Mucosa of descending colon (tissue), 3 donors: ENCODE data around the gene ZDHHC11B. TPM values are rescaled to one million over a fixed set of nuclear protein-coding genes. Genes with fewer than 3 reads are reported as not detected.
"Not testable (repeated sequence)": the region's sequence is repeated elsewhere in the genome, so short reads cannot be mapped to it uniquely, and the experiment has no call there.

Experiments
- ATAC-seq: fragments of 200-7000 bp; cut with Tn5 transposase; one replicate; pipeline ENCODE4 v1.9.1; 2020; ENCODE audit warnings: mild to moderate bottlenecking, moderate library complexity
- DNase-seq, 3 donors: peaks; one replicate each; pipeline ENCODE4 v3.0.0-alpha.2; 2020
- H3K36me3 ChIP-seq: fragments of 200-600 bp; one replicate; pipeline ENCODE4 v1.8.0; 2021; ENCODE audit warnings: low read depth, mild to moderate bottlenecking
- H3K4me1 ChIP-seq: fragments of 200-600 bp; one replicate; pipeline ENCODE4 v1.8.0; 2021; ENCODE audit warnings: low read depth, mild to moderate bottlenecking
- H3K4me3 ChIP-seq: fragments of 200-600 bp; one replicate; pipeline ENCODE4 v1.8.0; 2021; ENCODE audit warnings: mild to moderate bottlenecking
- H3K9me3 ChIP-seq: fragments of 200-600 bp; one replicate; pipeline ENCODE4 v1.8.0; 2021; ENCODE audit warnings: mild to moderate bottlenecking
- intact Hi-C, 2 donors: fragments of 100-400 bp; cut with DNase I in 1 of 2; cut with micrococcal nuclease in 1 of 2; formaldehyde crosslinking; loops; one replicate each; pipeline versions ENCODE4 v1.11.0 to v1.11.1; 2022; cut with DNase I, micrococcal nuclease
- total RNA-seq, 3 donors: library from RNA; stranded (reverse); fragmentation: NEBNext Ultra II Directional in 2 of 3; extraction: Animal tissue kit (Norgen Biotek cat#: 25700) in 2 of 3; gene quantifications; one replicate each; pipeline versions ENCODE4 v1.2.1 to v1.2.4, GENCODE V29; 2021 to 2023
- TF ChIP-seq, protein P1 (sequence below): fragments of 200-600 bp; IDR thresholded peaks from one replicate; pipeline ENCODE4 v1.8.0; 2022; ENCODE audit warnings: antibody characterized with exemption, mild to moderate bottlenecking
- donor health status: DM: no; HTN: no; CAD: no; lungs with moderate emphysema.
- donor health status: DM: no; HTN: no; CAD: no.
- donor health status: DM: no; HTN: yes; CAD: no.

ZDHHC11B gene
- total RNA-seq, 3 donors from 2014 or later = 0.41 to 6.4 (median 4.6) TPM

DNA sequence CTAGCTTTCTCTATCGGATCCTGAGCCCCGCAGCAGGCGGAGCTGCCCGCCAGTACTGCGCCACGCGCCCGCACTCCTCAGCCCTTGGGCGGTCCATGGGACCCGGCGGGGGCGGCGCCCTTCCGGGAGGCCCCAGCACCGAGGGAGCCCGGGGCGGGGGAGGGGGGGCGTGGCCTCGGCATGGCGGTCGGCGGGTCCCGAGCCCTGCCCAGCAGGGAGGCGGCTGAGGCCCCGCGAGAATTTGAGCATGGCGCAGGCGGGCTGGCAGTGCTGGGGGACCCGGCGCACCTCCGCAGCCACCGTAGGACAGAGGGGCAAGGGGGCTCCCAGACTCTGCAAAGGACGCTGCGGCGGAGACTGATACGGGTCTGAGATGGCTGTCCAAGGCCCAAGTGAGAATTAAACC, 6.8 kb downstream of the ZDHHC11B start:
- DNase-seq (no peak), ATAC-seq (no peak)
- Histone ChIP-seq H3K36me3 (no peaks in the 10 kb centered on the region), H3K9me3 (no peaks in the 10 kb centered on the region), H3K4me1 (no peaks in the 10 kb centered on the region), H3K4me3 (no peak overlapping the region)
- TF ChIP-seq, protein P1, sequence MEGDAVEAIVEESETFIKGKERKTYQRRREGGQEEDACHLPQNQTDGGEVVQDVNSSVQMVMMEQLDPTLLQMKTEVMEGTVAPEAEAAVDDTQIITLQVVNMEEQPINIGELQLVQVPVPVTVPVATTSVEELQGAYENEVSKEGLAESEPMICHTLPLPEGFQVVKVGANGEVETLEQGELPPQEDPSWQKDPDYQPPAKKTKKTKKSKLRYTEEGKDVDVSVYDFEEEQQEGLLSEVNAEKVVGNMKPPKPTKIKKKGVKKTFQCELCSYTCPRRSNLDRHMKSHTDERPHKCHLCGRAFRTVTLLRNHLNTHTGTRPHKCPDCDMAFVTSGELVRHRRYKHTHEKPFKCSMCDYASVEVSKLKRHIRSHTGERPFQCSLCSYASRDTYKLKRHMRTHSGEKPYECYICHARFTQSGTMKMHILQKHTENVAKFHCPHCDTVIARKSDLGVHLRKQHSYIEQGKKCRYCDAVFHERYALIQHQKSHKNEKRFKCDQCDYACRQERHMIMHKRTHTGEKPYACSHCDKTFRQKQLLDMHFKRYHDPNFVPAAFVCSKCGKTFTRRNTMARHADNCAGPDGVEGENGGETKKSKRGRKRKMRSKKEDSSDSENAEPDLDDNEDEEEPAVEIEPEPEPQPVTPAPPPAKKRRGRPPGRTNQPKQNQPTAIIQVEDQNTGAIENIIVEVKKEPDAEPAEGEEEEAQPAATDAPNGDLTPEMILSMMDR = no peak
- intact Hi-C loops = no loop called here

GRCh38 chr5:776862-777711, 7.4 kb downstream of the ZDHHC11B start:
- Histone ChIP-seq H3K9me3 (no peaks in the 10 kb centered on the region), H3K4me3 (no peak overlapping the region), H3K4me1 (no peaks in the 10 kb centered on the region), H3K36me3 (no peaks in the 10 kb centered on the region)
- no peak for DNase-seq
- ATAC-seq = no peak
- intact Hi-C loops = no loop called here
- TF ChIP-seq, protein P1 = no peak

DNA sequence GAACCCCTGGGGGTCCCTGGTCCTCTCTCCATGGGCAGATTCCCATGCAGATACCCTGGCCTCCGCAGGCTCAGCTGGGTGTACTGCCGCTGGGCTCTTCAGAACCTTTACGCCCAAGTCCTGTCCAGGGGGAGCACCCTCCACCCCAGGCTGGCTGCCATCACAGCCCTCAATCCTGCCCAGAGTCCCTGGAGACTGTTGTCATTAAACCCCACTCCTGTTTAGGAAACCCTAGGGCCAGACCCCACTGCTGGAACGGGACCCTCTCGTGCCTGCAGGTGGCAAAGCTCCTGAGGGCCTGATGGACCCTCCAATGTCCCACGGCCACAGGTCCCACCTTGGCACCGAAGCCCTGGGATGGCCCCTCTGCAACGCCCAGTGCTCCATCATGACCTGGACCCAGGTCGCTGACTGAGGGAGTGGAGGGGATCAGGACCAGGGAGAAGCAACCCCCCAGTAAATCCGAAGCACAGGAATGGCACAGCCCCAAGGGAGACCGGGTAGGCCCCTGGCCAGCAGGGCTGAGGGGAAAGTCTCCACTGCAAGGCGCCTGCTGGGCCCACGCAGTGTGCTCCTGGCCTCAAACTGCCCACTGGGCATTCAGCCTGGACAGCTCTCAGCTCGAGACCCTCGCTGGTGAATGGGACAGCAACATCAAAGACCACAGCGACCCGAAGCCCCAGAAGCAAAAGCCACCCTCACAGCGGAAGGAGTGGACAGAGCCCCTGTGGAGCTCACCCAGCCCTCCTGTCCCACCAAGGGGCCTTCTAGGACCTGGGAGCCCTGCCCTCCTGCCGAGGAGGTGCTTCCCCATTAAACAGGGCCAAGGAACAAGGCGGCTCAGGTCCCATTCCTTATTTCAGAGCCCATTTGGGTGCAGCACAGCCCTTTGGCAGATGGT, 8.3 kb downstream of the ZDHHC11B start:
- no peaks in the 10 kb centered on the region for H3K36me3 ChIP-seq
- no peak for DNase-seq
- H3K4me1 ChIP-seq = no peaks in the 10 kb centered on the region
- ATAC-seq = no peak
- no peaks in the 10 kb centered on the region for H3K9me3 ChIP-seq
- H3K4me3 ChIP-seq = no peak overlapping the region
- intact Hi-C loops = no loop called here
- TF ChIP-seq, protein P1 = no peak

DNA sequence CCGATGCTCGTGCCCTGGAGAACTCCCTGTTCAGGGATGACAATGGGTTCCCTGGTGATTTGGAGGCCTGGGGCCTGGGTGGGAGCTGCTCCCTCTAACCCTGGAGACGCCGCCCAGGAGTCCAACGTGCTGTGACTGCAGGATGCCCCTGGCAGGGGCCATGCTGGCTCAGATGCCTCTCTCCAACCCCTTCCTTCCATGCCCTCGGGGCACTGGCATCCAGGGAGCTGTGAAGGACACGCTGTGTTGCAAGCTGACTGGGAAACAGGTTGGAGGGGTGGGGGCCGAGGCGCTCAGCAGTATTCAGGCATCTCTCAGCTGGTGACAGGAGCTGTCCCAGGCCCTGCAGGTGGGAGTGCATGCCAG, 9.0 kb downstream of the ZDHHC11B start:
- DNase-seq, H3K36me3 ChIP-seq, H3K4me3 ChIP-seq, intact Hi-C loops, H3K9me3 ChIP-seq, ATAC-seq, H3K4me1 ChIP-seq: not testable (repeated sequence)

DNA sequence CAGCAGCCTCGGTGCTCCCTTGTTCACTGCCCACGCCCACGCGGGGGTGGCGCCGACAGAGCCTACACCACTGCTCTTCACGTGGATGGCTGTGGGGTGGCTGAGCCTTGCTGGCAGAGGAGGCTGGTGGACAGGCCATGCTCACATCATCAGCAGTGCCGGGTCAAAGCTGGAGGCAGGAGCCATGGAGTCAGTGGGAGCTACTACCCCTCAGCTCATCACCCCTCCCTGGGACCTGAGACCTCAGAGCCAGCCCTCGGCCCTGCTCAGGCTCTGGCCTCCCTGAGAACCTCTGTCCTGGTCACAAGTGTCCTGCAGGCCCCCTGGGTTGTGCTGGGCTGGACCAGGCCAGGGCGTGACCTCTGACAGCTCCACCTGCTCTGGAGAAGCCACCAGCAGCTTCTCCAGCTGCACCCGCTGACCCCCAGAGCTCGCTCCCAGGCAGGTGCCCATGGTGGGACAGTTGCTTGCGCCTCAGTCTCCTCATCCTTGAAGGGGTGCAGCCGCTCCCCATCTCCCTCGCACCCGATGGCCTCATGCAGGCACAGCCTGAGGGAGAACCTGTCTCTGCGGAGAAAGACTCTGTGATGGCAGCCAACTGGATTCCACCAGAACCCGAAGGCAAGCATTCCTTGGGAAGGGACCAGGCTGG, 9.5 kb downstream of the ZDHHC11B start:
- intact Hi-C loops, H3K36me3 ChIP-seq, H3K4me3 ChIP-seq, ATAC-seq, H3K9me3 ChIP-seq, H3K4me1 ChIP-seq: not testable (repeated sequence)
- DNase-seq = peak in 1 of 3 donors; percentile 3

GRCh38 chr5:774304-774703, 10.2 kb downstream of the ZDHHC11B start:
- intact Hi-C loops, H3K36me3 ChIP-seq, H3K4me1 ChIP-seq, H3K9me3 ChIP-seq, ATAC-seq, H3K4me3 ChIP-seq: not testable (repeated sequence)
- peak in 1 of 3 donors; percentile 11 for DNase-seq
